HG02970 (cell line): Measurements from ENCODE around the gene NCBP1.

Experiments
- ATAC-seq: cut with Tn5 transposase; IDR thresholded peaks from one replicate; pipeline ENCODE4 v1.9.1; 2021; ENCODE audit warnings: mild to moderate bottlenecking, moderate library complexity, moderate number of reproducible peaks; ENCODE audit not compliant: unreplicated experiment, low FRiP score

NCBP1 gene

DNA sequence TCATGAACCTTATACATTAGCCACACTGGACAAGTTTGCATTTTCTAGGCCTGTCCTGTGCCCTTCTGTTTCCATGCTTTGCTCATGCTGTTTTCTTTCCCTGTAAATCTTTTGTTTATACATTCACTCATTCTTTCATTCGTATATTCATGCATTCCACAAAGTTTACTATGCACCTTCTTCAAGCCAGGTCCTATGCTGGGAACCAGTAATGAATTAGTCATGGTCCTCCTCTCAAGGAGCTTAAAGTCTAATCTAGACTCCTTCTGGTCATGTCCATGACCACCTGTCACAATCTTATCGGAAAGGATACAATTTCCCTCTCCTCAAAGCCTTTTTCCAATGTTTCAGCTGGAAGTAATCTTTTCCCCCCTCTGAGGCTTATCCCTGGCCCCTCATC lies 72.6 kb downstream of the NCBP1 start:
- ATAC-seq, result no peak

DNA sequence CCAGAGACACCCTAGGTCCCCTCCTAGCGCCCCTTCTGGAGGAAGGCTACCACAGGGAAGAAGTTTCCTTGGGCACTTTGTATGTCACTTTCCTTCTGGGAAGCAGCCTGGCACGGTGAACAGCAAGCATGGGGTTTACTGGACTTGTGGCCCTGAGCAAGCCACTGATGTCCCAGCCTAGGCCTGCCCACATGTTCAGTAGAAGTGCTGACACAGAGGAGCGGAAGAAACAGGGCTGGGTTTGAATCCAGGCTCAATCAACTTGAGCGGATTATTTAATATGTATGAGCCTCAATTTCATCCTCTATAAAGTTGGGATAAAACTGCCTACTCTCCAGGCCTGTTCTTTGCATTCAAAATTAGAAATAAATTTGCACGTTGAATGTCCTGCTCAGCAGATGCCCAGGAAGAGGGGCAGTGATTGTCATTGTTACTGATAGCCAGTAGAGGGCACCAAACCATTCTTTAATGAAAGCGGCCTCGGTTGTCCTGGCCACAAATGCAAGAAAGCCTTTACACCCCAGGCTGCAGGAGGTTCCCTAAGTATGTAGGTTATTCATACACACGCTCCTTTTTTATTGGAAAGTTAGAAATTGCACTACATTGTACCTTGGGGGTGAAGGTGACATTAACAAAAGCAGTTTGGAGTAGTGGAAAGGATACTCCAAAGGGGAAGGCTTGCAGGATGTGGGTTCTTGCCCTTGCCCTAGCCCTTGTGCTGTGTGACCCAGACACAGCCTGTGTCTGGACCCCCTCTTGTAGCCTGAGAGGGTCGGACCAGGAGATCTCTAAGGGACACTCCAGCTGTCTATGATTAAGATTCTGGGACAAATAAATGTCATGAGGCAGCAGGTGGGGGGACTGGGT lies 77.0 kb downstream of the NCBP1 start:
- ATAC-seq, result no peak

DNA sequence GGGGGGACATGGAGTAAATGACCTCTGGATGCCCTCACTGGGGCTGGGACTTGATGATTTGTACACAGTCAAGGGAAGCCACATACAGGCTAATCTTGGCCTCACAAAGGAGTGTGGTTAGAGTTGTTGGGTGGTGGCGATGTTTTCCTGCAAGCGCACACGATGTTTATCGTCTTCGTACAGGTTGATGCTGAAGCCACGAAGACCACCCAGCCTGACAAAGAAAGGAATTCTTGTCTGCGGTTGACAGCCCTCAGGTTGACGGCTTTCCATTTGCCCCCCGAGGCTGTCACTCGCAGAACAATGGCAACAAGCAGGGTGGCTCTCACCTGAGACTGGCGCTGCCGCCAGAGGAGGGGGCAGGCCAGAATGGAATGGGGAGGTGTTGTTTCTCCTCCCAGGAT lies 77.6 kb downstream of the NCBP1 start:
- ATAC-seq, result no peak

- no peak for ATAC-seq
Observed at GRCh38 chr9:97714435-97714834, 80.8 kb downstream of the NCBP1 start.

DNA sequence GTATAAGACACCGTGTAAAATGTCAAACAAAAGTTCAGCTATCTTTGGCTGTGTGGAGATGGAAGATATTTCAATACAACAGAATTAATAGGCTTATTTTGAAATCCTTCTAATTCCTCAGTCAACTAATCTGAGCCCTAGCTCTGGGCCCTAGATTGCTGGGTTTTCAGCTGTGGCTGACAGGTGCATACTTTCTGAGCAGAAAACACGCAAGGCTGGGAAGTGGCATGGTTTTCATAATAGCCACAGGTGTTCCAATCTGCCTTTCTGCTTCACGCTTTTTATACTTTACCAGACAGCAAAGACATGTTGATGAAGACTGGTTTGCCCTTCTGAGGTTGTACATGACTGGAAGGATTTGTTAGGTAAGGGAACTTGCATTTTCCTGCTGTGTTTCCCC lies 84.2 kb downstream of the NCBP1 start:
- no peak for ATAC-seq

DNA sequence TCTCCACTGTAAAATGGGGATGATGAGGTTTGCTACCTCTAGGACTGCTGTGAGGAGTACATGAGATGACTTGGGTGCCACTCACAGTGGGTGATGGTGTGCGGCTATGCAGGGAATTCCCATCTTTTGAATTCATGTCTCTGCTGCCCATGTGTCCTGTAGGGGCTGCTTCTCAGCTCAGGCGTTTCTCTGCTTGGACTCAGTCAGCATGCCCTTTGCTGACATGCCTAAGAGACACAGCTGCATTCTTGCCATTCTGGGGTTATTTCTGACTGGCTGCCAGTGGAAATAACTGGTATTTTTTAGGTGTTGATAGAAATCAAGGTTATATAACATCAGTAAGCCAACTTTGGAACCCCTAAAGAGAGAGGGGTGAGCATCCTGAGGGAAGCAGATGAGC lies 87.8 kb downstream of the NCBP1 start:
- no peak for ATAC-seq

DNA sequence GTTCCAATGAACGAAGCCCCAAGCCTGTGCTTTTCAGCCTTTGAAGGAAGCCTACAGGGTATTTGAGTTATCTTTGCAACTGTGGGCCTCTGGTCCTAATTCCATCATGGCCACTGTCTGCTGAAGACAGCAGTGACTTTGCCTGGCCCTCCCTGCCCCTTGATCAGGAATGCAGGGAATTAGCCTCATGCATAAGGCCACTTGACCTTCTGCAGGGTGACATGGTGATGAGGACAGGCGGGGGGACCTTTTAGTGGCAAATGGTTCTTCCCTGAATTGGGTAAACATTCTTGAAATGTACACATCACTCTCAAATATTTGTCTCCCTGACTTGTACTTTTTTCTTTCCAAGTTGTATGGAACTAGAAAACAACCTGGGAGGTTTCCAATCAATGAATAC lies 88.7 kb downstream of the NCBP1 start:
- ATAC-seq, result no peak
